NCI-H1105 treated with DMSO at 0.1 percent for 48 hours (cell line): ENCODE results near the gene SOD1.
"Not testable (repeated sequence)": the region's sequence is repeated elsewhere in the genome, so short reads cannot be mapped to it uniquely, and the experiment has no call there.

Experiments
- DNase-seq: peaks from one replicate; lab custom pipeline; 2025; lab: John Stamatoyannopoulos, UW

The SOD1 gene

GRCh38 chr21:31659536-31660258 lies at the start of gene SOD1:
Gene SOD1 (plus strand): TSS chr21:31659693. CDS start chr21:31659770, 77 bp downstream.
- peak; percentile 94 for DNase-seq

GRCh38 chr21:31611445-31611844 lies 48.0 kb upstream of the SOD1 start:
- DNase-seq, result no peak

- DNase-seq, result no peak
These were observed 46.4 kb upstream of the SOD1 start for GRCh38 chr21:31612894-31613785.

- DNase-seq, result no peak
These were observed 44.8 kb upstream of the SOD1 start for GRCh38 chr21:31614705-31615104.

GRCh38 chr21:31616216-31616615 lies 43.3 kb upstream of the SOD1 start:
- no peak for DNase-seq

GRCh38 chr21:31618696-31619430 lies 40.6 kb upstream of the SOD1 start:
- no peak for DNase-seq

- no peak for DNase-seq
These were observed 37.1 kb upstream of the SOD1 start for GRCh38 chr21:31622397-31622796.

GRCh38 chr21:31623664-31624063 lies 35.8 kb upstream of the SOD1 start:
- DNase-seq, result no peak

- DNase-seq, result no peak
These were observed 35.3 kb upstream of the SOD1 start for GRCh38 chr21:31624181-31624580.

- no peak for DNase-seq
These were observed 34.5 kb upstream of the SOD1 start for GRCh38 chr21:31624961-31625491.

- DNase-seq, result peak; percentile 62
These were observed 29.4 kb upstream of the SOD1 start for GRCh38 chr21:31629972-31630711.

- DNase-seq, result not testable (repeated sequence)
These were observed 27.6 kb upstream of the SOD1 start for GRCh38 chr21:31631881-31632280.

- DNase-seq, result no peak
These were observed 24.5 kb upstream of the SOD1 start for GRCh38 chr21:31634993-31635392.

GRCh38 chr21:31636874-31637273 lies 22.6 kb upstream of the SOD1 start:
- DNase-seq, result no peak

GRCh38 chr21:31641416-31641922 lies 18.0 kb upstream of the SOD1 start:
- no peak for DNase-seq

GRCh38 chr21:31644643-31645042 lies 14.8 kb upstream of the SOD1 start:
- DNase-seq, result no peak

- DNase-seq, result no peak
These were observed 11.8 kb upstream of the SOD1 start for GRCh38 chr21:31647650-31648049.

- no peak for DNase-seq
These were observed 8.6 kb upstream of the SOD1 start for GRCh38 chr21:31650930-31651329.

- DNase-seq, result not testable (repeated sequence)
These were observed 8.0 kb upstream of the SOD1 start for GRCh38 chr21:31651491-31651890.

- no peak for DNase-seq
These were observed 5.2 kb upstream of the SOD1 start for GRCh38 chr21:31654340-31654739.
